Ovary (tissue), 9 donors: ENCODE data around the gene MAL. TPM values are rescaled to one million over a fixed set of nuclear protein-coding genes. Genes with fewer than 3 reads are reported as not detected.
"Not testable (repeated sequence)": the region's sequence is repeated elsewhere in the genome, so short reads cannot be mapped to it uniquely, and the experiment has no call there.

Experiments used
- DNase-seq, 5 donors: peaks; one replicate each; pipeline ENCODE4 v3.0.0-alpha.2; 2019 to 2020
- H3K27ac ChIP-seq, 2 donors: fragments of 200-600 bp; one replicate each; pipeline versions ENCODE4 v1.5.1 to v1.8.0; 2019 to 2022
- H3K27me3 ChIP-seq: fragments of 200-600 bp; one replicate; pipeline ENCODE4 v1.8.0; 2022
- H3K36me3 ChIP-seq: fragments of 200-600 bp; sonication (generic); one replicate; pipeline ENCODE4 v1.5.1; 2019
- H3K4me1 ChIP-seq: one replicate; pipeline ENCODE4 v1.8.1; 2013; ENCODE audit warnings: mild to moderate bottlenecking, moderate library complexity; ENCODE audit not compliant: insufficient read depth
- H3K4me3 ChIP-seq: fragments of 200-600 bp; sonication (generic); one replicate; pipeline ENCODE4 v1.5.1; 2017
- H3K9me3 ChIP-seq, 2 donors: fragments of 200-600 bp in 1 of 2; sonication (generic) in 1 of 2; one replicate each; pipeline versions ENCODE4 v1.5.1 to v1.8.1; 2013 to 2019; ENCODE audit warnings: mild to moderate bottlenecking in 1 of 2, moderate library complexity in 1 of 2
- EP300 ChIP-seq: sonication (generic); formaldehyde crosslinking; IDR thresholded peaks from one replicate; pipeline ENCODE4 v1.6.1; 2017; ENCODE audit warnings: antibody characterized with exemption
- POLR2A ChIP-seq: fragments of 450-650 bp; IDR thresholded peaks from one replicate; pipeline ENCODE4 v1.6.1; 2017; ENCODE audit warnings: antibody characterized with exemption, mild to moderate bottlenecking, moderate library complexity
- WGBS, 3 donors: extraction: QIAGEN DNeasy Blood & Tissue Kit in 1 of 3; methylation state at CpG; one replicate each; pipeline versions ENCODE4 v1.1.5 to v1.1.7; 2013 to 2017; 5-methylcytosine and 5-hydroxymethylcytosine counted together
- intact Hi-C, 4 donors: fragments of 100-400 bp; cut with DNase I; formaldehyde crosslinking; loops; one replicate each; pipeline versions ENCODE4 v1.11.0 to v1.15.1; 2022 to 2023
- polyA plus RNA-seq, 2 donors: library from polyadenylated mRNA; stranded (reverse); fragments of 200-250 nt in 1 of 2; fragments of 350-450 nt in 1 of 2; fragmentation: Illumina TruSeq in 1 of 2; extraction: RNeasy Lipid Tissue Mini Kit (QIAGEN cat#74804) in 1 of 2; gene quantifications; one replicate each; pipeline ENCODE4 v1.2.3, GENCODE V29; 2013 to 2014
- small RNA-seq: library from RNA; depleted of rRNA; stranded (forward); fragments of <200 nt; gene quantifications from one replicate; pipeline ENCODE3, GENCODE V24; 2016
- total RNA-seq, 7 donors: library from RNA; depleted of rRNA in 2 of 7; stranded (reverse); fragments of >200 nt in 2 of 7; fragmentation: NEBNext Ultra II Directional in 3 of 7; extraction: Animal tissue kit (Norgen Biotek cat#: 25700) in 3 of 7; gene quantifications; one replicate each; pipeline versions ENCODE4 v1.1.0 to v1.2.4, GENCODE V29; 2016 to 2023
- TF ChIP-seq, protein P1 (sequence below), 3 donors: fragments of 450-650 bp in 2 of 3; fragments of 200-600 bp in 1 of 3; IDR thresholded peaks; one replicate each; pipeline versions ENCODE4 v1.5.1 to v1.8.0; 2016 to 2022; ENCODE audit warnings: antibody characterized with exemption in 3 of 3, mild to moderate bottlenecking in 1 of 3
- donor health status: DM: no; HTN: no; CAD: no; lungs with moderate emphysema.
- donor health status: DM: no; HTN: no; CAD: no.
- donor health status: Bipolar disorder and iron deficiency.
- donor health status: DM: yes; HTN: yes; CAD: no.
- donor health status: DM: no; HTN: no; CAD: no.
- donor health status: DM: yes; HTN: yes; CAD: no.

The MAL gene
- total and polyA plus RNA-seq, 9 donors, result 0.45 to 4.7 (median 1.6) TPM; not detected in 2

DNA sequence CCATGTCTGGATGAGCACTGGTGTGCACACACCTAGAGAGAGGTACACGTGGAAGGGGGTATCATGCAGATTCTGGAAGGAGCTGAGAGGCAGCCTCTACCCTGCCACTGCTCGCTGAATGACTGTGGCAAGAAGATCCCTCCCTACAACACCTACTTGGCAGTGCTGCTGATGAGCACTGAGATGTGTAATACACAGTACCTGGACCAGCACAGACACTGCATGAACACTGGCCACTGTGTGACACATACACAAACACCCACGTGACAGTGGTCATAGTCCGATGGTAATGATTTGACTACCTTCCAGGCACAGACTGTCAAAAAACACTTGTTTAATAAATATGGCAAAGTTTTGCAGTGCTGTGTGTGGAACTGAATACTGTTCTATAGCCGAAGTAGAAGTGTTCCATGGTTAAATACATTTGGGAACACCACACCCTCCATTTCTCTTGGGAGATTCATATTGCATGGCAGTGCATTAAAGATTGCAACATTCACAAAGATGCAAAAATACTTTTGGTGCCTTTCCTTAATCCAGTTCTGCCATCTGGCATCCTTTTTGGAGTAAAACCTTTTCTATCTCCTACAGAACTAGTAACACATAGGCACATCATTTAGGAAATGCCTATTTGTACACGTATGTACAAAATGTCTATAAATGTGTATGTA, 66.5 kb downstream of the MAL start:
- H3K9me3 ChIP-seq, result no peaks in the 10 kb centered on the region
- 95 to 96% (median 95%) methylated on average over 6 of the region's 6 CpGs for WGBS, 3 donors
- no peaks in the 10 kb centered on the region for H3K36me3 ChIP-seq

DNA sequence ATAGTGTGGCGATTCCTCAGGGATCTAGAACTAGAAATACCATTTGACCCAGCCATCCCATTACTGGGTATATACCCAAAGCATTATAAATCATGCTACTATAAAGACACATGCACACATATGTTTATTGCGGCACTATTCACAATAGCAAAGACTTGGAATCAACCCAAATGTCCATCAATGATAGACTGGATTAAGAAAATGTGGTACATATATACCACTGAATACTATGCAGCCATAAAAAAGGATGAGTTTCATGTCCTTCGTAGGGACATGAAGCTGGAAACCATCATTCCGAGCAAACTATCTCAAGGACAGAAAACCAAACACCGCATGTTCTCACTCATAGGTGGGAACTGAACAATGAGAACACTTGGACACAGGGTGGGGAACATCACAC, 72.8 kb downstream of the MAL start:
- H3K9me3 ChIP-seq, H3K27ac ChIP-seq, H3K27me3 ChIP-seq, H3K4me3 ChIP-seq, DNase-seq, H3K4me1 ChIP-seq, H3K36me3 ChIP-seq, intact Hi-C loops: not testable (repeated sequence)
- WGBS, 3 donors, result 96 to 100% (median 99%) methylated on average over 5 of the region's 5 CpGs

More for the DNA sequence above, 66.5 kb downstream of the MAL start:
- no peak for DNase-seq
- H3K27me3 ChIP-seq, result no peaks in the 10 kb centered on the region
- H3K4me1 ChIP-seq, result no peaks in the 10 kb centered on the region
- no peak overlapping the region for H3K27ac ChIP-seq
- no peak overlapping the region for H3K4me3 ChIP-seq
- intact Hi-C loops, result no loop called here
- TF ChIP-seq EP300, result no peak

DNA sequence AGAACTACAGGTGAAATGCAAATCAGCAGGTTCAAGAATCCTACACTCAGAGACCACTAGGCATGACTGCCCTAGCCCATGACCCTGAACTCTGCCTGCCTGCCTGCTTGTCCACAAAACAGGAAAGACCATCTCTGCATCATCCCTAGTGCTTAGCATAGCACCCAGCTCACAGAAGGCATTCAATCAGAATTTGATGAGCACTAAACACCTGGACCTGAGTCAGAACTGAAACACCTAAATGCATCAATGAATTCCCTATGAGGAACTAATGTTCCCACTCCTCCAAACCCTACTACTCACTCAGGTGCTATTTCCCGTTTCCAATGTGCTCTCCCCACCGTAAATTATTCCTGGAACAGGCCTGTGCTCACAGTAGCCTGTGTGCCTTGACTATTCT, 74.4 kb downstream of the MAL start:
- H3K4me3 ChIP-seq, result no peak overlapping the region
- no peak overlapping the region for H3K27ac ChIP-seq
- no peaks in the 10 kb centered on the region for H3K27me3 ChIP-seq
- TF ChIP-seq EP300 (no peak), POLR2A (no peak)
- TF ChIP-seq, protein P1, sequence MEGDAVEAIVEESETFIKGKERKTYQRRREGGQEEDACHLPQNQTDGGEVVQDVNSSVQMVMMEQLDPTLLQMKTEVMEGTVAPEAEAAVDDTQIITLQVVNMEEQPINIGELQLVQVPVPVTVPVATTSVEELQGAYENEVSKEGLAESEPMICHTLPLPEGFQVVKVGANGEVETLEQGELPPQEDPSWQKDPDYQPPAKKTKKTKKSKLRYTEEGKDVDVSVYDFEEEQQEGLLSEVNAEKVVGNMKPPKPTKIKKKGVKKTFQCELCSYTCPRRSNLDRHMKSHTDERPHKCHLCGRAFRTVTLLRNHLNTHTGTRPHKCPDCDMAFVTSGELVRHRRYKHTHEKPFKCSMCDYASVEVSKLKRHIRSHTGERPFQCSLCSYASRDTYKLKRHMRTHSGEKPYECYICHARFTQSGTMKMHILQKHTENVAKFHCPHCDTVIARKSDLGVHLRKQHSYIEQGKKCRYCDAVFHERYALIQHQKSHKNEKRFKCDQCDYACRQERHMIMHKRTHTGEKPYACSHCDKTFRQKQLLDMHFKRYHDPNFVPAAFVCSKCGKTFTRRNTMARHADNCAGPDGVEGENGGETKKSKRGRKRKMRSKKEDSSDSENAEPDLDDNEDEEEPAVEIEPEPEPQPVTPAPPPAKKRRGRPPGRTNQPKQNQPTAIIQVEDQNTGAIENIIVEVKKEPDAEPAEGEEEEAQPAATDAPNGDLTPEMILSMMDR (IDR thresholded peaks at IDR 0.05), result no peak
- H3K9me3 ChIP-seq, result no peaks in the 10 kb centered on the region
- H3K4me1 ChIP-seq, result no peaks in the 10 kb centered on the region
- 85 to 89% (median 87%) methylated on average over 2 of the region's 2 CpGs for WGBS, 3 donors
- intact Hi-C loops, result no loop called here
- H3K36me3 ChIP-seq, result no peaks in the 10 kb centered on the region
- DNase-seq, result no peak

Small RNAs within 50 kb of the gene (small RNA-seq; reads per million reads assigned to genes)
- not detected for gene RN7SL575P

Other genes with a start within 250 kb of the MAL start
- gene TEKT4, start 154.3 kb upstream of the MAL start, total RNA-seq, result 1 to 10 TPM in 1 of 7 donors, under 1 TPM in 5, not detected in 1; 0.18 to 7.0 (median 0.34) TPM
- under 1 TPM in 1 of 2 donors, not detected in 1; 0.02 TPM for gene TEKT4, start 154.3 kb upstream of the MAL start, polyA plus RNA-seq
- gene MRPS5, start 96.1 kb downstream of the MAL start, total RNA-seq, result 10 to 100 TPM; 32.4 to 45.4 (median 39.7) TPM
- gene MRPS5, start 96.1 kb downstream of the MAL start, polyA plus RNA-seq, result 10 to 100 TPM; 36.2 to 62.9 TPM
- gene ZNF514, start 134.1 kb downstream of the MAL start, total RNA-seq, result 10 to 100 TPM; 16.5 to 30.8 (median 24.4) TPM
- gene ZNF514, start 134.1 kb downstream of the MAL start, polyA plus RNA-seq, result 10 to 100 TPM; 10.3 to 16.9 TPM
- 1 to 10 TPM; 3.6 to 6.9 (median 4.6) TPM for gene ZNF2, start 140.1 kb downstream of the MAL start, total RNA-seq
- 1 to 10 TPM; 3.1 to 7.9 TPM for gene ZNF2, start 140.1 kb downstream of the MAL start, polyA plus RNA-seq
- gene ZNF892, start 181.8 kb downstream of the MAL start, total RNA-seq, result 1 to 10 TPM; 3.0 to 8.2 (median 5.8) TPM
- gene ZNF892, start 181.8 kb downstream of the MAL start, polyA plus RNA-seq, result 1 to 10 TPM in 1 of 2 donors, under 1 TPM in 1; 0.63 to 1.6 TPM
- gene PROM2, start 248.7 kb downstream of the MAL start, total RNA-seq, result 1 to 10 TPM in 6 of 7 donors, under 1 TPM in 1; 0.99 to 5.1 (median 3.8) TPM
- gene PROM2, start 248.7 kb downstream of the MAL start, polyA plus RNA-seq, result under 1 TPM; 0.37 to 0.53 TPM